Suprapubic skin (tissue), 4 donors: ENCODE measurements around the gene SMCO2.

Experiments
- CTCF ChIP-seq, 2 donors: fragments of 200-600 bp in 1 of 2; fragments of 450-650 bp in 1 of 2; sonication (generic) in 1 of 2; IDR thresholded peaks; one replicate each; pipeline ENCODE4 v1.5.1; 2016 to 2019; ENCODE audit warnings: antibody characterized with exemption in 2 of 2, mild to moderate bottlenecking in 1 of 2, moderate library complexity in 1 of 2
- EP300 ChIP-seq: sonication (generic); formaldehyde crosslinking; IDR thresholded peaks from one replicate; pipeline ENCODE4 v1.6.1; 2017; ENCODE audit warnings: antibody characterized with exemption
- POLR2A ChIP-seq, 2 donors: fragments of 450-650 bp; IDR thresholded peaks; one replicate each; pipeline ENCODE4 v1.6.1; 2017; ENCODE audit warnings: antibody characterized with exemption in 2 of 2, mild to moderate bottlenecking in 2 of 2, moderate library complexity in 2 of 2
- POLR2AphosphoS5 ChIP-seq, 3 donors: sonication (generic); formaldehyde crosslinking; IDR thresholded peaks; one replicate each; pipeline ENCODE4 v1.6.1; 2017; ENCODE audit warnings: antibody characterized with exemption in 3 of 3

DNA sequence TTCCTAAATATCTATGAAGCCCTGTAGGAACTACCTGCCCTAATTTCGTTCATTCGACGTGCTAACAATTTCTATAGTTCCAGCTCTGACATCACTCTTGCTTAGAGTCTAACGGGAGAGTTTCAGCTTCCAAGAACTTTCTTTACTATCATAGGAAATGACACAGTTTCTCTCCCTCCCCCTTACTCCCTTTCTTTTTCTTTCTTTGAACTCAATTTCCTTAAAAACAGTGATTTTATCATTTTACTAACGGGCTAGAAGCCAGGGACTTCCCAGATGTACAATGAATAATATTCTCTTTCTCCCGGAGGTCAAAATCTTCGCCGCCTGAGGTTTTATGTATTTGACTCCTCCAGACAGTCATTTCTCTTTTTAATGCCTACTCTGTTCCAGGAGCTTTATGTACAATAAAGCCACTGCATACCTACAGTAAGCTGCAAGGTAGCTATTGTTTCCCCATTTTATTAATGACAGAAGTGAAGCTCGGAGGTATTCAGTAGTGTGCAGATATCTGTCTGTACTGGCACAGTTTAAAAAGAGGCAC, 15.7 kb downstream of the SMCO2 start:
- TF ChIP-seq CTCF (IDR thresholded peaks at IDR 0.05) (no peak), POLR2A (IDR thresholded peaks at IDR 0.05) (no peak), POLR2AphosphoS5 (IDR thresholded peaks at IDR 0.05) (no peak), EP300 (no peak)
